ENCODE measurements around the gene RAPGEF4.

- no peak for TF ChIP-seq CTCF (IDR thresholded peaks at IDR 0.05)
- no peak for TF ChIP-seq POLR2A (IDR thresholded peaks at IDR 0.05)
Measured at GRCh38 chr2:172702451-172702850, 33.2 kb upstream of the RAPGEF4 start.
